BLaER1 (cell line): Measurements from ENCODE around the gene PAM.

Experiments
- H3K27ac ChIP-seq: shearing (Covaris generic); formaldehyde crosslinking; 2 replicates; pipeline ENCODE4 v1.8.1; 2022
- H3K27me3 ChIP-seq: shearing (Covaris generic); formaldehyde crosslinking; 2 replicates; pipeline ENCODE4 v1.8.1; 2022
- H3K36me3 ChIP-seq: shearing (Covaris generic); formaldehyde crosslinking; 2 replicates; pipeline ENCODE4 v1.8.1; 2022
- H3K4me1 ChIP-seq: shearing (Covaris generic); formaldehyde crosslinking; 2 replicates; pipeline ENCODE4 v1.8.1; 2022
- H3K4me2 ChIP-seq: shearing (Covaris generic); formaldehyde crosslinking; 2 replicates; pipeline ENCODE4 v1.8.1; 2022
- H3K4me3 ChIP-seq: shearing (Covaris generic); formaldehyde crosslinking; 2 replicates; pipeline ENCODE4 v1.8.1; 2022
- H3K9ac ChIP-seq: shearing (Covaris generic); formaldehyde crosslinking; 2 replicates; pipeline ENCODE4 v1.8.1; 2022
- H3K9me3 ChIP-seq: shearing (Covaris generic); formaldehyde crosslinking; 2 replicates; pipeline ENCODE4 v1.8.1; 2022
- H4K20me1 ChIP-seq: shearing (Covaris generic); formaldehyde crosslinking; 2 replicates; pipeline ENCODE4 v1.8.1; 2022
- Cebpa-rat ChIP-seq: shearing (Covaris generic); IDR thresholded peaks from 2 replicates; pipeline ENCODE4 v1.8.1; 2022

The PAM gene

GRCh38 chr5:102777099-102777498, 22.0 kb downstream of the PAM start:
- no peak for TF ChIP-seq Cebpa-rat
- Histone ChIP-seq H3K4me3 (no peak overlapping the region), H3K4me1 (no peaks in the 10 kb centered on the region), H3K27ac (no peak overlapping the region), H4K20me1 (peaks cover 54% of the 10 kb centered on the region), H3K27me3 (no peaks in the 10 kb centered on the region), H3K36me3 (no peaks in the 10 kb centered on the region), H3K4me2 (no peak overlapping the region), H3K9ac (no peak overlapping the region), H3K9me3 (peaks cover 14% of the 10 kb centered on the region)

- Histone ChIP-seq H3K4me2 (no peak overlapping the region), H3K36me3 (peaks cover 1% of the 10 kb centered on the region; the same call in 1 of the 2 replicates), H4K20me1 (peaks cover 50% of the 10 kb centered on the region), H3K27ac (no peak overlapping the region), H3K4me1 (no peaks in the 10 kb centered on the region), H3K9me3 (peaks cover 15% of the 10 kb centered on the region), H3K27me3 (no peaks in the 10 kb centered on the region), H3K4me3 (no peak overlapping the region), H3K9ac (no peak overlapping the region)
- no peak for TF ChIP-seq Cebpa-rat
Observed at GRCh38 chr5:102778478-102778877, 23.4 kb downstream of the PAM start.

GRCh38 chr5:102781359-102781758, 26.3 kb downstream of the PAM start:
- Histone ChIP-seq H3K27ac (no peak overlapping the region), H3K9ac (no peak overlapping the region), H3K36me3 (peaks cover 13% of the 10 kb centered on the region), H4K20me1 (peaks cover 45% of the 10 kb centered on the region), H3K4me3 (no peak overlapping the region), H3K9me3 (peaks cover 18% of the 10 kb centered on the region), H3K4me2 (no peak overlapping the region), H3K4me1 (no peaks in the 10 kb centered on the region), H3K27me3 (no peaks in the 10 kb centered on the region)
- no peak for TF ChIP-seq Cebpa-rat

GRCh38 chr5:102781786-102782185, 26.7 kb downstream of the PAM start:
- no peak overlapping the region for H3K4me3 ChIP-seq
- peaks cover 18% of the 10 kb centered on the region for H3K9me3 ChIP-seq
- no peaks in the 10 kb centered on the region for H3K27me3 ChIP-seq
- H3K36me3 ChIP-seq = peaks cover 13% of the 10 kb centered on the region
- H3K4me2 ChIP-seq = no peak overlapping the region
- no peak overlapping the region for H3K27ac ChIP-seq
- H3K4me1 ChIP-seq = no peaks in the 10 kb centered on the region
- H4K20me1 ChIP-seq = peaks cover 41% of the 10 kb centered on the region
- TF ChIP-seq Cebpa-rat = no peak
- H3K9ac ChIP-seq = no peak overlapping the region

GRCh38 chr5:102782217-102782872, 27.2 kb downstream of the PAM start:
- no peaks in the 10 kb centered on the region for H3K27me3 ChIP-seq
- H3K4me2 ChIP-seq = no peak overlapping the region
- peaks cover 40% of the 10 kb centered on the region for H4K20me1 ChIP-seq
- no peaks in the 10 kb centered on the region for H3K4me1 ChIP-seq
- no peak overlapping the region for H3K9ac ChIP-seq
- peaks cover 13% of the 10 kb centered on the region for H3K36me3 ChIP-seq
- no peak for TF ChIP-seq Cebpa-rat
- H3K9me3 ChIP-seq = peaks cover 18% of the 10 kb centered on the region
- no peak overlapping the region for H3K4me3 ChIP-seq
- no peak overlapping the region for H3K27ac ChIP-seq

GRCh38 chr5:102787134-102787533, 32.0 kb downstream of the PAM start:
- H3K4me2 ChIP-seq = no peak overlapping the region
- TF ChIP-seq Cebpa-rat = no peak
- H3K9ac ChIP-seq = no peak overlapping the region
- H3K27ac ChIP-seq = no peak overlapping the region
- H3K36me3 ChIP-seq = peaks cover 13% of the 10 kb centered on the region
- no peaks in the 10 kb centered on the region for H3K27me3 ChIP-seq
- H3K4me3 ChIP-seq = no peak overlapping the region
- H3K9me3 ChIP-seq = peaks cover 18% of the 10 kb centered on the region
- 0 out of 2 replicates have a peak, but pooled peaks cover 21% of the 10 kb centered on the region for H4K20me1 ChIP-seq
- H3K4me1 ChIP-seq = no peaks in the 10 kb centered on the region

GRCh38 chr5:102788788-102789187, 33.7 kb downstream of the PAM start:
- Histone ChIP-seq H3K27me3 (no peaks in the 10 kb centered on the region), H3K36me3 (peaks cover 9% of the 10 kb centered on the region), H3K9ac (no peak overlapping the region), H3K4me3 (no peak overlapping the region), H3K4me1 (no peaks in the 10 kb centered on the region), H3K4me2 (no peak overlapping the region), H3K9me3 (peaks cover 13% of the 10 kb centered on the region), H4K20me1 (0 out of 2 replicates have a peak, but pooled peaks cover 21% of the 10 kb centered on the region), H3K27ac (no peak overlapping the region)
- no peak for TF ChIP-seq Cebpa-rat

GRCh38 chr5:102789469-102789868, 34.4 kb downstream of the PAM start:
- no peak for TF ChIP-seq Cebpa-rat
- Histone ChIP-seq H3K9ac (no peak overlapping the region), H3K36me3 (peaks cover 2% of the 10 kb centered on the region; the same call in 1 of the 2 replicates), H3K9me3 (peaks cover 6% of the 10 kb centered on the region; the same call in 1 of the 2 replicates), H3K4me1 (no peaks in the 10 kb centered on the region), H3K27ac (no peak overlapping the region), H3K4me3 (no peak overlapping the region), H4K20me1 (0 out of 2 replicates have a peak, but pooled peaks cover 21% of the 10 kb centered on the region), H3K4me2 (no peak overlapping the region), H3K27me3 (no peaks in the 10 kb centered on the region)

- Histone ChIP-seq H3K27ac (no peak overlapping the region), H3K9me3 (no peaks in the 10 kb centered on the region), H3K27me3 (no peaks in the 10 kb centered on the region), H3K4me2 (no peak overlapping the region), H3K9ac (no peak overlapping the region), H3K36me3 (no peaks in the 10 kb centered on the region), H4K20me1 (0 out of 2 replicates have a peak, but pooled peaks cover 21% of the 10 kb centered on the region), H3K4me1 (no peaks in the 10 kb centered on the region), H3K4me3 (no peak overlapping the region)
- TF ChIP-seq Cebpa-rat = no peak
Observed at GRCh38 chr5:102790748-102791147, 35.6 kb downstream of the PAM start.

GRCh38 chr5:102792705-102793104, 37.6 kb downstream of the PAM start:
- no peak overlapping the region for H3K9ac ChIP-seq
- no peaks in the 10 kb centered on the region for H3K27me3 ChIP-seq
- no peaks in the 10 kb centered on the region for H3K36me3 ChIP-seq
- no peak overlapping the region for H3K4me3 ChIP-seq
- H4K20me1 ChIP-seq = 0 out of 2 replicates have a peak, but pooled peaks cover 12% of the 10 kb centered on the region
- no peaks in the 10 kb centered on the region for H3K4me1 ChIP-seq
- H3K4me2 ChIP-seq = no peak overlapping the region
- no peak for TF ChIP-seq Cebpa-rat
- no peak overlapping the region for H3K27ac ChIP-seq
- H3K9me3 ChIP-seq = no peaks in the 10 kb centered on the region

- Histone ChIP-seq H3K4me2 (no peak overlapping the region), H3K36me3 (no peaks in the 10 kb centered on the region), H3K4me3 (no peak overlapping the region), H3K27ac (no peak overlapping the region), H3K27me3 (no peaks in the 10 kb centered on the region), H4K20me1 (0 out of 2 replicates have a peak, but pooled peaks cover 10% of the 10 kb centered on the region), H3K9ac (no peak overlapping the region), H3K4me1 (no peaks in the 10 kb centered on the region), H3K9me3 (no peaks in the 10 kb centered on the region)
- no peak for TF ChIP-seq Cebpa-rat
Observed at GRCh38 chr5:102794047-102794446, 38.9 kb downstream of the PAM start.
